Non-pigmented ciliary epithelial cell (primary cell): ENCODE results near the gene SERPINB5.
A peak's percentile ranks its signal among the peaks of the same experiment; 100 is the strongest.
"Not testable (repeated sequence)": the region's sequence is repeated elsewhere in the genome, so short reads cannot be mapped to it uniquely, and the experiment has no call there.

Experiments
- DNase-seq: peaks from one replicate; pipeline ENCODE4 v3.0.0-alpha.2; 2010; ENCODE audit warnings: low read depth

Gene SERPINB5

GRCh38 chr18:63476668-63477067 lies at the start of gene SERPINB5:
Gene SERPINB5, plus strand, starts transcription at chr18:63476958. Its CDS starts 7,471 bp downstream, at chr18:63484429.
- no peak for DNase-seq

DNA sequence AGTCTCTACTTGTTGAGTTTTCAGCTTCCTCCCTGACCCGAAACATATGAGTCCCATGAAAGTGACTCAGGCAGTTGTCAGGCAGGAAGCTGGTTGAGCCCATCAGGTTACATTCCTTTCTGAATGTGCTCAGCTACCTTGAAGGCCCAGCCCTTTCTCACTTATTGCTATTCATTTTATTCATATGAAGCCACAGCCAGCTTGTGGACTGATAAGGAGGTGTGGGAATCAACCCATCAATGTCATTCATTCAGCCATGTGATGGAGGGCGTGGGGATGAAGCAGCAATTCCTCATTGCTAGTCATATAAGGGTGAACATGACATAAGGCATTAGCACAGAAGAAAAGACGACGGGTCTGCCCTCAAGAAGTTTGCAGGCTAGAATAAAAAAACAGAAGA lies 49.2 kb upstream of the SERPINB5 start:
- DNase-seq = no peak

GRCh38 chr18:63430526-63430925 lies 46.2 kb upstream of the SERPINB5 start:
- no peak for DNase-seq

GRCh38 chr18:63431180-63431579 lies 45.6 kb upstream of the SERPINB5 start:
- DNase-seq = no peak

DNA sequence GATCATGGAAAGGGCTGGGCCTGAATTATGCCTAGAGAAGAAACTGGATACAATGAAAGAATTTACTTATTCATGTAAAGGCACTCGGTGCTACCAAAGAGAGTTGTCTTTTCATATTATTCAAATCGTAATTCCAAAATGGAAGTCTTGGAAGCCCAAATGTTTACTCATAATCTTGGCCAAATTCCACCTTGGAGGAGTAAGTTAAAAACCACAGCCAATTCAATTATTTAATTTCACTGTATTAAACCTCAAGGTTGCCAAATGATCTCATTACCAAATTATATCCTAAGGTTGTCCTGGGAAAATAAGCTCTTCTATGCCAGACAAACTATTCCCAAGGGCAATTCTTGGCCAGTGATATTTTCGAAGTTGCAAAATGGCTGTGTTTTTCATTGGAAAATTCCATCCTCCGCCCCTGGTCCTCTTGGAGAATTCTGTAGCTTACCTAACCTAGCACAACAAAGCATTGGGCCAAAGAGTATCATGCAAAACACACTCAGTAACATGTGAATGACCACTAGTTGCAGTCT lies 43.4 kb upstream of the SERPINB5 start:
- DNase-seq = no peak

- DNase-seq = no peak
These were observed 38.6 kb upstream of the SERPINB5 start for GRCh38 chr18:63438181-63438580.

DNA sequence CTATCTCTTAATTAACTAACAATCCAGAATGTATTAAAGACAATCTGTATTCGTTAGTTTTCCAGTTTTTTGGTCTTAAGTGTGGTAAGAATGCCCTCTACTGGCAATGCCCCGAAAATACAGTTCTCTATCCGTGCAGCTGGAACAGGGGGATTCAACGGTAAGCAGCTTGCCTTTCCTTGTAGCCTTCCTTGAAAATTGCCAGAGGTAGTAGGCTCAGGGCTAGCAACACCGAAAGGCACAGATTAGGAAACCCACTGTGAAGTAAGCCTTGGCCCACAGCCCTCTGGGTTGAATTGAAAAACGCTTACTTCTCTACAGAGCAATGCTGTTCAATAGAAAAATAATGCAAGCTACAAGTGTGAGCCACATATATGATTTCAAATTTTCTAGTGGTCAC lies 37.4 kb upstream of the SERPINB5 start:
- peak; percentile 32 for DNase-seq

DNA sequence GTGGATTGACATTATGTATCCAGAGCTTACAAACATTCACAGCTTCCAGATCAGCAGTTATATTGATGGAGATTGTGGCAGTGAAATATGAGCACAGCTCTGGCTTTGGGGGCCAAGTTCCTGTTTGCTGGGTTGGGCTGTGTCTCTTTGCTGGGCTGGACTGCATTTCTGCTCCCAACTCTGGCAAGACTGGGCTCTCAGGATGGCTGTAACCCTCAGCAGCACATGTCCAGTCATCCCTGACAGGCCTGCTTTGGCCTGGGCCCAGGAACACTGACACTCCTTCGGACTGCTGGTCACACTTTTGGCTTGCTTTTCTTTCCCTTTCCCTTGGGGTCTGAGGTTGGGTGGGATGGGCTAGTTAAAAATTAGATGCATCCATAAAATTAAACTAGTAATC lies 36.5 kb upstream of the SERPINB5 start:
- no peak for DNase-seq

DNA sequence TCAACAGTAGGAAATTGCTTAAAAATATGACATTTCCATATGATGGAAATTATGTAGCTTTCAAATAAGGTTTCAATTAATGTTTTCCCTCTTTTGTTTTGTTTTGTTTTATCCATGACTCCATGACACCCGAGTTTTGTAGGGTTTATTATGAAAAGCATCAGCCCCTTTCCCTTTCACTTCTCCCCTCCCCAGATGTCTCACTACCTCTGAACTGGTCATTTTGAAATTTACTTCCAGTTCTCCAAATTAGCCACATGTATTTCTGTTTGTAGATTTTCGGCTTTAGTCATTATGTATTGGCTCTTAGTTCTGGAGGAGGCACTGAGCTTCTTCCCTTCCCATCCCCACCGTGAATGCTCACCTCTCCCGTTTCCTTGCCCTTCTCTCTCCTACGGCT lies 35.9 kb upstream of the SERPINB5 start:
- DNase-seq = no peak

DNA sequence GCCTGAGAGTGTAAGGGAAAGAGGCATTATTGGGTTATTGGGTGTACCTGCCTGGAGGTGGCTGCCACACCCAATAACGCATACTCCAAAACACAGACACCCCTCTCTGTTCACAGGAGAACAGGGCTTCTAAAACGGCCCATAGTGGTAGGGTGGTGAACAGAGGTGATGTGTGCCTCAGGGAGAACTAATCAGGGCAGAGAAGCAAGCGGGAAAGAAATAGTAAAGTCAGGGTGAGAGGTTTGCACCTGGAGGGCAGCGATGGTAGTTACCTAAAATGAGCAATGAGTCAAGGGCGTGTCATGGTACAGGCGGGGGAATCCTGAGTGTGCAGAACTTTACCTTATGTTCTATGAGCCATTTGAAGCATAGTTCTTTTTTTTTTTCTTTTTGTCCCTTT lies 32.9 kb upstream of the SERPINB5 start:
- no peak for DNase-seq

- peak; percentile 28 for DNase-seq
These were observed 32.2 kb upstream of the SERPINB5 start for GRCh38 chr18:63444580-63444979.

DNA sequence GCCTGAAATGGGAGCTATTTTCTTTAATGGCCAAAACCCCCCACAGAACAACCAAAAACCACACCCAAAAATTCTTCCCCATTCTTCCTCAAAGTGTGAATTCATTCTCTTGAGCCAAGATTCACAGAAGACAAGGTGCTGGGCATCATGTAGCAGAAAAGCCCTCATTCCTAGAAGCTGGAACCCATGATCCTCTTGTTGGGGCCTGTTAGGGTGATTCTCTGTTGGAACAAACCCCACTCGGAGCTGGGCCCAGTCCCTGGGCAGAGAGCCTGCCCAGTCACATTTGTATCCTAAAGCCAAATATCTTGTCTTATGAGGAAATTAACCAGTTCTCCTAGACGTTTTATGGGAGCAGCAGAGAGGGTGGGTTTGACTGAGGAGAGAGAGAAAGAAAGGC lies 31.7 kb upstream of the SERPINB5 start:
- no peak for DNase-seq

DNA sequence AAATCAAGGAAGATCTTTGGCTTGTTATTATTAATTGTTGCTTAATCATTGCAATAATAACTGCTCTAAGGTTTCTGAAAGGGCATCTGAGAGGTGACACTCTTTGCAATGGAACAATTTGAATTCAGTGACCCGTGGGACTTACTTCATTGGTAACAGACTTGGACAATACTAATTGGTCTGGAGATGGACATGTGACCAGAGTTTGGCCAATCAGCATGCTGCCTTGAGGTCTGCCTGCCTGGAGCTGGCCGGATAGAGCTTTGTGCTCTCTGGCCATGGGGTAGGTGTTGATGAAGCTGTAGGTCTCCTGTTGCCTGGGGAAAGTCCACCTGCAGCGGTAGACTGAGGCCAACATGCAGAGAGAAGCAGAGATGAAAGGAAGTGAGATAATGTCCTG lies 30.5 kb upstream of the SERPINB5 start:
- DNase-seq = no peak

GRCh38 chr18:63447066-63447465 lies 29.7 kb upstream of the SERPINB5 start:
- DNase-seq = no peak

DNA sequence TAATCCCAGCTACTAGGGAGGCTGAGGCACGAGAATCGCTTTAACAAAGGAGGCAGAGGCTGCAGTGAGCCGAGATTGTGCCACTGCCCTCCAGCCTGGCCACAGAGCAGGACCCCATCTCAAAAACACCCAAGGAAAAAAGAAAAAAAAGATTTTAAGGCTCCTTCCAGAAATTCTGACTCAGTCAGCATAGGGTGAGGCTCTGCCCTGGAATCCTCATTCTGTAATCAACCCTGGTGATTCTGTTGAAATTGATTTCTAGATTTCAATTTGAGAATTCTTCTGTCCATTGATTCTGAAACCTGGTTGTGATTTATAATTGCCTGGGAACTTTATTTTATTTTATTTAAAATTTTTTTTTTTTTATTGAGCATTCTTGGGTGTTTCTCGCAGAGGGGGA lies 27.3 kb upstream of the SERPINB5 start:
- DNase-seq = no peak

GRCh38 chr18:63451799-63452660 lies 24.7 kb upstream of the SERPINB5 start:
- no peak for DNase-seq

GRCh38 chr18:63452751-63453150 lies 24.0 kb upstream of the SERPINB5 start:
- DNase-seq = not testable (repeated sequence)

DNA sequence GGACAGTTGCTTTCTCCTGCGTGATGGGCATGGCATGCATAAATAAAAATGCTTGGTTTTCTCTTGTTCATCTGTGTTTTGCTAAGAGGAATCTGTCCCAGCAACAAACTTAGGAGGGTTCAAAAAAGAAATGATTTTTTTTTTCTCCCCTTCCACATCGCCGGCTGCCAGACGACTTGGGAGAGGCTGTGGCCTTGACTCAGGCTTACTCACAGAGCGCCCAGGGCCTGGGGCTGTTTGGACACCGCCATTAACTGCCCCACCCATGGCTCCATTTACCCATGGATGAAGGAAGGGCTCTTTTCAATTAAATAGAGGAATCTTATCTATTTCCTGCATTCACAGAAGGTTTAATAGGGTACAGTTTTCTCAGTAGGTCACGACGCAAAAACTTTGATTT lies 22.3 kb upstream of the SERPINB5 start:
- no peak for DNase-seq

GRCh38 chr18:63457977-63458376 lies 18.8 kb upstream of the SERPINB5 start:
- DNase-seq = no peak

- DNase-seq = no peak
These were observed 16.3 kb upstream of the SERPINB5 start for GRCh38 chr18:63460414-63460813.

DNA sequence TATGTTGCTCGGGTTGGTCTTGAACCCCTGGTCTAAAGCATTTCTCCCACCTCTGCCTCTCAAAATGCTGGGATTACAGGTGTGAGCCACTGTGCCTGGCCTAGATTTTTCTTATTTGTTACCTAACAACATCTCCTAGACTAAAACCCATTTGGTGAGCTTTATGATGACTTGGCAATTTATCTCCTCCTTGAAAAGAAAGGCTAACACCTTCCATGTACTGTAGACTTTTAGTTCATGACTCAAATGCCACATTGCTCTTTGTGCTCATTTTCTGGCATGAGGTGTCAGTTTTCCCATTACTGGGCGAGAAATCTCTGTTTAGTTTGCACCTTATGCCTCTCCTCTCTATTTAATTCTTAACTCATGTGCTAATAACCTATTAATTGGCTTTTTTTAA lies 12.3 kb upstream of the SERPINB5 start:
- DNase-seq = no peak

- no peak for DNase-seq
These were observed 11.7 kb upstream of the SERPINB5 start for GRCh38 chr18:63465059-63465458.

DNA sequence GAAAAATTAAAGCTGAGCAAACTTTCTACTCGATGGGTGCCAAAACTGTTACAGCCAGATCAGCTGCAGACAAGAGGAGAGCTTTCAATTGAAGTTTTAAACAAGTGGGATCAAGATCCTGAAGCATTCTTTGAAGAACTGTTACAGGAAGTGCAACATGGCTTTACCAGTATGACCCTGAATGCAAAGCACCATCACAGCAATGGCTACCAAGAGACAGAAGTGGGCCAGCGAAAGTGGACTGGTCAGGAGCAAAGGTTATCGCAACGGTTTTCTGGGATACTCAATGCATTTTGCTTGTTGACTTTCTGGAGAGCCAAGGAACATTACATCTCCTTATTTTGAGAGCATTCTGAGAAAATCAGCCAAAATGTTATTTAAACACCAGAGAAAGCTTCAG lies 9.1 kb upstream of the SERPINB5 start:
- no peak for DNase-seq

DNA sequence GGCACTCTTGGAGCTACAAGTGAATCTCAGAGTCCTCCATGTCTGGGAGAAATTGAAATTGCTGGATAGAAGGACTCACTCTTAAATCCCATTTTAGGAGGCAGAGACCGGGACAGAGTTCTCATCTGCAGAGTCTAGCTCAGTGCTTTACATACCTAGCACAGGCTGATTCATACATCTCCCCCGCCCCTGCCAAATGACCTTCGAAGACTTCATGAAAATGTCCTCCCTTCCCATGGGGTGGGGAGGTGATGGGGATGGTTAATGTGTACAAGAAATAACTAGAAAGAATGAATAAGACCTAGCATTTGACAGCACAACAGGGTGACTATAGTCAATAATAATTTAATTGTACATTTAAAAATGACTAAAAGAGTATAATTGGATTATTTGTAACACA lies 8.2 kb upstream of the SERPINB5 start:
- no peak for DNase-seq
